Brain microvascular endothelial cell (primary cell): ENCODE results near the gene CALD1.

ENCODE experiments used
- DNase-seq: peaks from one replicate; pipeline ENCODE4 v3.0.0-alpha.2; 2020
- H3K27ac ChIP-seq: fragments of 250-450 bp; sonication (Bioruptor Pico); 2 replicates; pipeline ENCODE4 v1.5.1; 2020; ENCODE audit warnings: mild to moderate bottlenecking, moderate library complexity
- H3K27me3 ChIP-seq: fragments of 250-450 bp; sonication (Bioruptor Pico); replicated peaks from 2 replicates; pipeline ENCODE4 v1.5.1; 2020; ENCODE audit warnings: mild to moderate bottlenecking
- H3K36me3 ChIP-seq: fragments of 250-450 bp; sonication (Bioruptor Pico); replicated peaks from 2 replicates; pipeline ENCODE4 v1.5.1; 2020; ENCODE audit warnings: mild to moderate bottlenecking
- H3K4me3 ChIP-seq: 2 replicates; pipeline ENCODE4 v1.5.1; 2011; ENCODE audit warnings: low read depth, mild to moderate bottlenecking, control low read depth, low read length, moderate library complexity
- CTCF ChIP-seq: IDR thresholded peaks from 2 replicates; pipeline ENCODE4 v1.5.1; 2011; ENCODE audit warnings: low read depth, mild to moderate bottlenecking, moderate library complexity, low read length, control low read depth, inconsistent platforms; ENCODE audit errors: missing control alignments
- in situ Hi-C: cut with HindIII; loops from 2 replicates; pipeline ENCODE4 v1.10.0; 2017; ENCODE audit warnings: low sequenced_read_pairs, low pct_ligation_motif_present

CALD1 gene

DNA sequence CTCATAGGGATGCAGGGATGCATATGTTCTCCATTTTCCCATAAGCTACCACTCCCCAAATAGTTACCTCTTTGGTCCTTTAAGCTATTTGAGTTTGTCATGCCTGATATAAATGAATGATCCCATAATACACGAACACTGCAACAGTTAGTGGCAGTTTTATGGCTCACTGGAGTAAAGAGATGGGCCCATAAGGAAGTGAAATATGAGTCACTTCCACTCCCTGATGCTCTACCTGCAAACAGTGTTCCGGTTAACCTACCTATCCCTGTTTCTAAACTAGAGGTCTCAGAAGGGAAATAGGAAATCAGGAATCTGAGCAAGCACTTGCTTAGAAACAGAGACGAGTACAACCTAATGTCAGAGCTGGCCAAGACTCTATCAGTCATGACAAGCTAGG, 71.7 kb downstream of the CALD1 start:
- in situ Hi-C loops: no loop called here
- TF ChIP-seq CTCF: no peak
- peak overlapping the region; percentile 0 for H3K27ac ChIP-seq

DNA sequence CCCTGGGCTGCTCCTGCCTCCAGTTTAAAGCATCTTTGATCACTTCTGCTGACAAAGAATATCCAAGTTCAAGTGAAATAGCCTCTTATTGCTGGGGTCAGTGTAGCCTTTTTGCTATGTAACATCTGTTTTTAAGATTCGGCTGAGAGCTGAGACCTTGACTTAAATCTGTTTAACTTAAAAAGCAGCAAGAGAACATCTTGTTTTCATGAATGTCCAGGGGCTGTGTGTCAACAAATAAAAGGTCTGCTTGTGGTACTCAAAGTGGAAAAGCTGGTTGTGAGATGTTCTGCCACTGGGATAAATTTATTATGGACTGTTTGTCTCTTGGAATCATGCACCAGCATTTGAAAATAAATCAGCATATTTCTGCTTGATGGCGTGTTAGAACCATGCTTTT, 73.2 kb downstream of the CALD1 start:
- H3K36me3 ChIP-seq: peaks cover 33% of the 10 kb centered on the region
- in situ Hi-C loops: no loop called here
- no peak overlapping the region for H3K27ac ChIP-seq
- no peak for TF ChIP-seq CTCF
- no peak for DNase-seq
- H3K27me3 ChIP-seq: no peaks in the 10 kb centered on the region
- no peak overlapping the region for H3K4me3 ChIP-seq

More for the DNA sequence above, 71.7 kb downstream of the CALD1 start:
- Histone ChIP-seq H3K27me3 (no peaks in the 10 kb centered on the region), H3K4me3 (no peak overlapping the region), H3K36me3 (peaks cover 48% of the 10 kb centered on the region)
- DNase-seq: no peak

DNA sequence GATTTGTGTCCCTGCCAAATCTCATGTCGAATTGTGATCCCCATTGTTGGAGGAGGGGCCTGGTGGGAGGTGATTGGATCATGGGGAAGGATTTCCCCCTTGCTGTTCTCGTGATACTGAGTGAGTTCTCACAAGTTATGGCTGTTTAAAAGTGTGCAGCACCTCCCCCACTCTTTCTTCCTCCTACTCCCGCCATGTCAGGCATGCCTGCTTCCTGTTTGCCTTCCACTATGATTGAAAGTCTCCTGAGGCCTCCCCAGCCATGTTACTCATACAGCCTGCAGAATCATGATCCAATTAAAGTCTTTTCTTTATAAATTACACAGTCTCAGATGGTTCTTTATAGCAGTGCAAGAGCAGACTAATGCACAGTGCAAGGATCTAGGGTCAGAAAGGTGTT, 75.4 kb downstream of the CALD1 start:
- DNase-seq: no peak
- peak overlapping the region; percentile 38 for H3K27ac ChIP-seq
- TF ChIP-seq CTCF: no peak
- peaks cover 28% of the 10 kb centered on the region for H3K36me3 ChIP-seq
- in situ Hi-C loops: no loop called here
- no peaks in the 10 kb centered on the region for H3K27me3 ChIP-seq
- H3K4me3 ChIP-seq: no peak overlapping the region

GRCh38 chr7:134855442-134855841, 76.0 kb downstream of the CALD1 start:
- no peak for DNase-seq
- in situ Hi-C loops: no loop called here
- no peaks in the 10 kb centered on the region for H3K27me3 ChIP-seq
- H3K36me3 ChIP-seq: peaks cover 25% of the 10 kb centered on the region
- H3K4me3 ChIP-seq: no peak overlapping the region
- TF ChIP-seq CTCF: no peak
- H3K27ac ChIP-seq: peak overlapping the region; percentile 38

- H3K36me3 ChIP-seq: peaks cover 19% of the 10 kb centered on the region
- no peak overlapping the region for H3K4me3 ChIP-seq
- no peak for DNase-seq
- no peak for TF ChIP-seq CTCF
- peak overlapping the region; percentile 38 for H3K27ac ChIP-seq
- in situ Hi-C loops: no loop called here
- H3K27me3 ChIP-seq: no peaks in the 10 kb centered on the region
Measured at GRCh38 chr7:134856091-134856490, 76.7 kb downstream of the CALD1 start.

DNA sequence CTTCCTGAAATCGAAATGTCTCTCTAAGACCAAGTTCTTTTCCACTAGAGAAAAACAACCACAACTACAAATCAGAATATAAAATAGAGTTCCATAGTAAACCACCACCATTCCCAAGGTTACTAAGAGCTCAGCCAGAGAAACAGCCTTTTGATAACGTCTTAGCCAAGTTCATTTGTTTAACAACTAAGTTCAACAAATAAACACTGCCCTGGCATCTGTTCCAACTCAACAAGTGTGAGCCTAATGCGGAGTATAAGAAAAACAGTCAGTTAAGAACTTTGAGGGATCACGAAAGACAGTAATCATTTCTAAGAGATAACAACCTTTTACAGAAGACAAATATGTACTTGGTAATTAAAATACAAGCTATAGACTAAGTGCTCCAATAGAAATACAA, 77.3 kb downstream of the CALD1 start:
- peaks cover 19% of the 10 kb centered on the region for H3K36me3 ChIP-seq
- DNase-seq: no peak
- no peak for TF ChIP-seq CTCF
- H3K4me3 ChIP-seq: no peak overlapping the region
- no peaks in the 10 kb centered on the region for H3K27me3 ChIP-seq
- no peak overlapping the region for H3K27ac ChIP-seq
- in situ Hi-C loops: no loop called here
